ENCODE data around the gene WDR89.
"Not testable (repeated sequence)": the region's sequence is repeated elsewhere in the genome, so short reads cannot be mapped to it uniquely, and the experiment has no call there.

- not testable (repeated sequence) for TF ChIP-seq EZH2 (IDR thresholded peaks at IDR 0.05; ENCODE audit: low read depth, unreplicated experiment); POLR2AphosphoS5 (IDR thresholded peaks at IDR 0.05; ENCODE audit: low read depth); CTCF (conservative IDR thresholded peaks at IDR 0.05; ENCODE audit: low read depth in 2 of 2); EZH2phosphoT487 (IDR thresholded peaks at IDR 0.05; ENCODE audit: unreplicated experiment); CREB1 (CRISPR knock-in tag; IDR thresholded peaks at IDR 0.05; ENCODE audit: low read depth); ZNF331 (CRISPR knock-in tag; IDR thresholded peaks at IDR 0.05; ENCODE audit: low read depth); STAT1 (IDR thresholded peaks at IDR 0.05; ENCODE audit: unreplicated experiment); NANOG (IDR thresholded peaks at IDR 0.05; ENCODE audit: borderline replicate concordance)
- TF ChIP-seq, protein P1, sequence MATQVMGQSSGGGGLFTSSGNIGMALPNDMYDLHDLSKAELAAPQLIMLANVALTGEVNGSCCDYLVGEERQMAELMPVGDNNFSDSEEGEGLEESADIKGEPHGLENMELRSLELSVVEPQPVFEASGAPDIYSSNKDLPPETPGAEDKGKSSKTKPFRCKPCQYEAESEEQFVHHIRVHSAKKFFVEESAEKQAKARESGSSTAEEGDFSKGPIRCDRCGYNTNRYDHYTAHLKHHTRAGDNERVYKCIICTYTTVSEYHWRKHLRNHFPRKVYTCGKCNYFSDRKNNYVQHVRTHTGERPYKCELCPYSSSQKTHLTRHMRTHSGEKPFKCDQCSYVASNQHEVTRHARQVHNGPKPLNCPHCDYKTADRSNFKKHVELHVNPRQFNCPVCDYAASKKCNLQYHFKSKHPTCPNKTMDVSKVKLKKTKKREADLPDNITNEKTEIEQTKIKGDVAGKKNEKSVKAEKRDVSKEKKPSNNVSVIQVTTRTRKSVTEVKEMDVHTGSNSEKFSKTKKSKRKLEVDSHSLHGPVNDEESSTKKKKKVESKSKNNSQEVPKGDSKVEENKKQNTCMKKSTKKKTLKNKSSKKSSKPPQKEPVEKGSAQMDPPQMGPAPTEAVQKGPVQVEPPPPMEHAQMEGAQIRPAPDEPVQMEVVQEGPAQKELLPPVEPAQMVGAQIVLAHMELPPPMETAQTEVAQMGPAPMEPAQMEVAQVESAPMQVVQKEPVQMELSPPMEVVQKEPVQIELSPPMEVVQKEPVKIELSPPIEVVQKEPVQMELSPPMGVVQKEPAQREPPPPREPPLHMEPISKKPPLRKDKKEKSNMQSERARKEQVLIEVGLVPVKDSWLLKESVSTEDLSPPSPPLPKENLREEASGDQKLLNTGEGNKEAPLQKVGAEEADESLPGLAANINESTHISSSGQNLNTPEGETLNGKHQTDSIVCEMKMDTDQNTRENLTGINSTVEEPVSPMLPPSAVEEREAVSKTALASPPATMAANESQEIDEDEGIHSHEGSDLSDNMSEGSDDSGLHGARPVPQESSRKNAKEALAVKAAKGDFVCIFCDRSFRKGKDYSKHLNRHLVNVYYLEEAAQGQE (IDR thresholded peaks at IDR 0.05; ENCODE audit: unreplicated experiment), result not testable (repeated sequence)
- TF ChIP-seq, protein P2, sequence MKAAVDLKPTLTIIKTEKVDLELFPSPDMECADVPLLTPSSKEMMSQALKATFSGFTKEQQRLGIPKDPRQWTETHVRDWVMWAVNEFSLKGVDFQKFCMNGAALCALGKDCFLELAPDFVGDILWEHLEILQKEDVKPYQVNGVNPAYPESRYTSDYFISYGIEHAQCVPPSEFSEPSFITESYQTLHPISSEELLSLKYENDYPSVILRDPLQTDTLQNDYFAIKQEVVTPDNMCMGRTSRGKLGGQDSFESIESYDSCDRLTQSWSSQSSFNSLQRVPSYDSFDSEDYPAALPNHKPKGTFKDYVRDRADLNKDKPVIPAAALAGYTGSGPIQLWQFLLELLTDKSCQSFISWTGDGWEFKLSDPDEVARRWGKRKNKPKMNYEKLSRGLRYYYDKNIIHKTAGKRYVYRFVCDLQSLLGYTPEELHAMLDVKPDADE (IDR thresholded peaks at IDR 0.05), result not testable (repeated sequence)
Measured at GRCh38 chr14:63636094-63636635, 5.5 kb downstream of the WDR89 start.

All from GM23338 (cell line).